Esophagus muscularis mucosa (tissue), 4 donors: ENCODE measurements around the gene HDAC4. TPM values are rescaled to one million over a fixed set of nuclear protein-coding genes. Genes with fewer than 3 reads are reported as not detected.

Experiments
- DNase-seq: peaks from one replicate; pipeline ENCODE4 v3.0.0-alpha.2; 2017; ENCODE audit errors: extremely low spot score
- H3K27ac ChIP-seq, 4 donors: fragments of 200-600 bp; sonication (generic); replicated peaks in 1 of 4; 1 replicate in 3 of 4; 2 replicates in 1 of 4; pipeline ENCODE4 v1.5.1; 2016 to 2019; ENCODE audit warnings: mild to moderate bottlenecking in 1 of 4
- H3K27me3 ChIP-seq, 4 donors: fragments of 200-600 bp; sonication (generic); one replicate each; pipeline versions ENCODE4 v1.5.1 to v1.6.0; 2016 to 2019
- H3K36me3 ChIP-seq, 4 donors: fragments of 200-600 bp; sonication (generic); one replicate each; pipeline ENCODE4 v1.5.1; 2016 to 2019
- H3K4me1 ChIP-seq, 4 donors: fragments of 200-600 bp; sonication (generic); one replicate each; pipeline ENCODE4 v1.5.1; 2016 to 2019
- H3K4me3 ChIP-seq, 4 donors: fragments of 200-600 bp; sonication (generic); 1 replicate in 2 of 4; 2 replicates in 2 of 4; pipeline ENCODE4 v1.5.1; 2016 to 2019; ENCODE audit warnings: mild to moderate bottlenecking in 4 of 4, moderate library complexity in 1 of 4
- H3K9me3 ChIP-seq, 4 donors: fragments of 200-600 bp; sonication (generic); 1 replicate in 3 of 4; 2 replicates in 1 of 4; pipeline ENCODE4 v1.5.1; 2016 to 2019
- CTCF ChIP-seq, 3 experiments: fragments of 200-600 bp in 2 of 3; fragments of 450-650 bp in 1 of 3; sonication (generic) in 2 of 3; IDR thresholded peaks; one replicate each; pipeline ENCODE4 v1.5.1; 2017 to 2019; ENCODE audit warnings: antibody characterized with exemption in 3 of 3, mild to moderate bottlenecking in 2 of 3, moderate library complexity in 1 of 3
- EP300 ChIP-seq: sonication (generic); formaldehyde crosslinking; IDR thresholded peaks from one replicate; pipeline ENCODE4 v1.6.1; 2017; ENCODE audit warnings: antibody characterized with exemption
- POLR2A ChIP-seq: fragments of 450-650 bp; IDR thresholded peaks from one replicate; pipeline ENCODE4 v1.6.1; 2017; ENCODE audit warnings: antibody characterized with exemption, moderate library complexity, mild to moderate bottlenecking, low read depth
- POLR2AphosphoS5 ChIP-seq, 2 donors: sonication (generic); formaldehyde crosslinking; IDR thresholded peaks; one replicate each; pipeline ENCODE4 v1.6.1; 2017; ENCODE audit warnings: antibody characterized with exemption in 2 of 2
- WGBS: methylation state at CpG from one replicate; pipeline ENCODE4 v1.1.5; 2018; 5-methylcytosine and 5-hydroxymethylcytosine counted together
- intact Hi-C: fragments of 100-400 bp; cut with DNase I; formaldehyde crosslinking; loops from one replicate; pipeline ENCODE4 v1.15.1; 2023
- total RNA-seq, 4 donors: library from RNA; depleted of rRNA; stranded (reverse); fragments of >200 nt; gene quantifications; one replicate each; pipeline versions ENCODE4 v1.1.0 to v1.2.1, GENCODE V29; 2016

Gene HDAC4
- total RNA-seq, 4 donors from 2014 or later = 59.4 to 119 (median 76.1) TPM

DNA sequence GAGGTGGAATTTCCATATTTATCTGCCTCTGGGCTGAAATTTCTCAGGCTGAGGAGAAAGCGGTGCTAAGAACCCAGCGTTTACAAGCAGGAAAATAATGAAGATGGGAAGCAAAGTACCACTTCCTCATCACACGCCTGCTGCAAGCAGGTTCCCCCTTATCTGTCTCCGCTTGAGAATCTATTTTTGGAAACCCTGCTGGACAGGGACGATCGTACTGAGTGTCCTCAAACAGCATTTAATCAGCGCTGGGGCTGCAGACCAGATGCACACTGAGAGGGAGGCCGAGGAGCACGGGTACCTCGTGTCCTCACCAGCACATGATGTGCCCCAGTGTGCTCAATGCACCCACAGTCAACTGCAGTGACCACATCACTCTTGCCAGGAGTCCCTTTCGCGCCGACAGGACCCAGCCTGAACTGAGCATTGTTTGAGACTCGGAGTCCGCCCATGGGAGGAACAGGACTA is 160.4 kb downstream of the HDAC4 start:
- Histone ChIP-seq H3K27me3 (no peaks in the 10 kb centered on the region), H3K36me3 (peaks cover 0 to 4% (median 0%) of the 10 kb centered on the region in 4 donors), H3K4me3 (peak overlapping the region; percentile 14 to 37 (median 24)), H3K9me3 (no peaks in the 10 kb centered on the region), H3K4me1 (peaks cover 49 to 75% (median 65%) of the 10 kb centered on the region in 4 donors), H3K27ac (peak overlapping the region; percentile 78 to 85 (median 79))
- WGBS = 25% methylated on average over 9 of the region's 15 CpGs
- TF ChIP-seq POLR2AphosphoS5 (IDR thresholded peaks at IDR 0.05) (peak; percentile 55 to 73), CTCF (IDR thresholded peaks at IDR 0.05) (no peak), EP300 (no peak)
- intact Hi-C loops = no loop called here
- DNase-seq = no peak

DNA sequence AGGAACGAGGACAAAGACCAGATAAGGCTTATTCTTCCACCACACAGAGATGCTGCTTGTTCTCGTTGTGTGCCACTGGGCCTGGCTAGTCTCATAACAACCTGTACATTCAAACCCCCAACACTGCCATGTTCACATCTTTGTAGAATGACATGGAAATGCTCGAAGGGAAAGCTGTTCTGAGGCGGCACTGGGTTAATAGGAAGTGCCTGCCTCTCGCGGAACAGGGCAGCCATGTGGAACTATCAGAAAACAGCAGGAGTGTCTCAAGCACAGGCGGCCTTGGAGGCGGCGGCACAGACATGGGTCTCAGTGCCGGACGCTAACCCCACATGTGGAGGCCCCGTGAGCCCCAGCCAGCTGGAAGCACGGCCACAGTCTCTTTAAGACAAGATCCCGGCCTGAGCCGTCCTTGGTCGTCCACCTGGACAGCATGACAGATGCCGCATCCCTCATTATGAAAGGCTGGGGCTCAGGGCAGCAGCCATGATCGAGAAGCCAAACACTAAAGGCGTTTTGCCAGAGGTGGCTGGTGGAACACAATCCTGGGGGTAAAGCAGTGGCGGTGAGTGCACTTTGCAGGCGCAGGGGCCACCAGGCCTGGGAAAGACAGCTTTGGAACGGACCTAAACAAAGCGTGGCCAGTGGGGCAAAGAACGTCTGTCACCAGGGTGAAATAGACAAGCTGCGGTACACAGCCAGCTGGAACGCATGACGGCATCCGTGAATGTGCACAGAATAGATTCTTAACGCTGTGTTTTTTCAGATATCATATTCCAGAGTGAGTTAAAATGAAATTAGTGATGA is 161.0 kb downstream of the HDAC4 start:
- no peak for DNase-seq

GRCh38 chr2:239238839-239239606 is 161.8 kb downstream of the HDAC4 start:
- DNase-seq = no peak
- Histone ChIP-seq H3K36me3 (peaks cover 0 to 14% (median 0%) of the 10 kb centered on the region in 4 donors), H3K27ac (peak overlapping the region; percentile 78 to 85 (median 79)), H3K4me3 (peak overlapping the region in 2 of 4 donors; percentile 14 to 15), H3K4me1 (peaks cover 36 to 75% (median 56%) of the 10 kb centered on the region in 4 donors), H3K27me3 (no peaks in the 10 kb centered on the region), H3K9me3 (no peaks in the 10 kb centered on the region)
- TF ChIP-seq CTCF (IDR thresholded peaks at IDR 0.05) (no peak), POLR2AphosphoS5 (IDR thresholded peaks at IDR 0.05) (no peak), EP300 (no peak), POLR2A (no peak)
- WGBS = 48% methylated on average over 6 of the region's 15 CpGs
- intact Hi-C loops = no loop called here

More for the DNA sequence above, 161.0 kb downstream of the HDAC4 start:
- no peaks in the 10 kb centered on the region for H3K9me3 ChIP-seq
- H3K27me3 ChIP-seq = no peaks in the 10 kb centered on the region
- TF ChIP-seq POLR2AphosphoS5 (IDR thresholded peaks at IDR 0.05) = peak in 1 of 2 donors; percentile 30
- no peak for TF ChIP-seq CTCF (IDR thresholded peaks at IDR 0.05)
- peaks cover 0 to 10% (median 0%) of the 10 kb centered on the region in 4 donors for H3K36me3 ChIP-seq
- WGBS = 40% methylated on average over 27 of the region's 29 CpGs
- H3K4me1 ChIP-seq = peaks cover 44 to 75% (median 62%) of the 10 kb centered on the region in 4 donors
- peak overlapping the region; percentile 14 to 37 (median 24) for H3K4me3 ChIP-seq
- H3K27ac ChIP-seq = peak overlapping the region; percentile 78 to 85 (median 79)
- intact Hi-C loops = no loop called here

DNA sequence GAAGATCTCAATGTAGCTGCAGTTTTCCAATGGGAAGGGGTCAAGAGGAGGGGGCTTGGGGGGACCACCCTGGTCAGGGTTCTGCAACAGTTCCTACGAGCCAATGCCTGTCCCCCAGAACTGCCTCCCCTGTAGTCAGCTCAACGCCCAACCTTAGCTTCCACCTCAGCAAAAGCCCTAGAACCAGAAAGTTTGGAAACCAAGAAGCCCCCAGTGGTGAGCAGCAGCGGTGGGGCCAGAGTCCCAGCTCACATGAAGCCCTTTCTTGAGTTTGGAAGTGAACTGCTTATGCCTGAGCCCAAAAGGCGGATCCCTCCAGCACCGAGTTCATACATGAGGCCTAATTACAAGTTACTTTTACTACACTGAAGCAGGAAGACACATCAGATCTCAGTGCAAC is 162.4 kb downstream of the HDAC4 start:
- Histone ChIP-seq H3K9me3 (no peaks in the 10 kb centered on the region), H3K27me3 (no peaks in the 10 kb centered on the region), H3K36me3 (peaks cover 0 to 14% (median 0%) of the 10 kb centered on the region in 4 donors), H3K4me1 (peaks cover 33 to 74% (median 53%) of the 10 kb centered on the region in 4 donors), H3K4me3 (no peak overlapping the region), H3K27ac (peak overlapping the region in 3 of 4 donors; percentile 79 to 85 (median 79))
- WGBS = 91% methylated on average over 5 of the region's 5 CpGs
- TF ChIP-seq CTCF (IDR thresholded peaks at IDR 0.05) (no peak), POLR2A (no peak), POLR2AphosphoS5 (IDR thresholded peaks at IDR 0.05) (no peak), EP300 (no peak)
- DNase-seq = no peak
- intact Hi-C loops = no loop called here
